ENCODE results near the gene ABHD12. TPM values are rescaled to one million over a fixed set of nuclear protein-coding genes. Genes with fewer than 3 reads are reported as not detected.
"Not testable (repeated sequence)": the region's sequence is repeated elsewhere in the genome, so short reads cannot be mapped to it uniquely, and the experiment has no call there.

The ABHD12 gene
- 13.9 TPM for polyA plus RNA-seq (ENCODE audit: insufficient read length)

- peak; percentile 76 for DNase-seq (ENCODE audit: low read depth)
Observed at GRCh38 chr20:25390538-25391528, at the start of gene ABHD12. TSS of gene ABHD12 (minus strand) at chr20:25390835. CDS start at chr20:25390703, 132 bp downstream.

DNA sequence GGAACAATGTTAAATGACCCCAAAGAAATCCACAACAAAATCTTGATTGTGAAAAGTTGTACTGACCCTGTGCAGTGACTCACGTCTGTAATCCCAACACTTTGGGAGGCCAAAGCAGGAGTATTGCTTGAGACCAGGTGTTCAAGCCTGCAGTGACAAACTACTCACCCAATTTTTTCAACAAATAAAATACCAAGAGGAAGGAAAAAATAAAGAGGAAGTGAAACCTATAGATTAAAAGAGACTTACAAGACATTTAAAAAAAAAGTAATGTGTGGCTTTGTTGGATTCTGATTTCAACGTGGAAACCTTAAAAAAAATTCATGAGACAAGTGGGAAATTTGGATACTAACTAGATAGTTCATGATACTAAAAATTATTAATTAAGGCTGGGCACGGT, 48.7 kb upstream of the ABHD12 start:
- DNase-seq (ENCODE audit: low read depth), result no peak

DNA sequence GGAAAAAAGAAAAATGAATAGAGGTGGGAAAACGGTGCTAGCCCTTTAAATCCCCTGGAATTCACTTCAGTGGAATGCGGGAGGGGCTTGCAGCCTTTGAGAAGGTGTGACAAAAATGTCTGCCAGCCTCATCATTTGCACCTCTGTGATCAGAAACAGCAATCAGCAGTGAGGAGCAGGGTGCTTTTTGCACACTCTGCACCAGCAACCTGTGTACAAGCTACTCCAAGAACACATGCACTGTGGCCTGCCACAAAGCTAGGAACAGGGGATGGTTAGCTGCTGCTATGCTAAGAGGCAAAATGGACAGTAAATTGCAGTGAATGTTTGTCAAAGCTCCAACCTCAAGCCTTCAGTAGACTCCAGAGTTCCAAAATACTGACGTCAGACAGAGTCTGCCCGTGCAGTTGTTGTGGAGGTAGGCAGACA, 46.5 kb upstream of the ABHD12 start:
- DNase-seq (ENCODE audit: low read depth), result no peak

DNA sequence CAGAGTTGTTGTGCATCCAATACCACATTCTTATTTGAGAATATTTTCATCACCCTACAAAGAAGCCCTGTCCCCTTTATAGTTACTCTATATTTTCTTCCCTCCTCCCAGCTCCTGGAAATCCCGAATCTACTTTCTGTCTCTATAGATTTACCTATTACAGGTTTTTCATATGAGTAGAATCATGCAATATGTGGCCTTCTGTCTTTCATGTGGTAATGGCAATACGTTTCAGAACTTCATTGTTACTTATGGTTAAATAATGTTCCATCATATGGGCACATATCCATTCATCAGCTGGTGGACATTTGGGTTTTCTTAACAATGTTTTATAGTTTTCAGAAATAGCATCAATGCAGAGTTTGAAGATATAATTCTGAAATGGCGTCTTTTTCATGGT, 33.9 kb upstream of the ABHD12 start:
- no peak for DNase-seq (ENCODE audit: low read depth)

DNA sequence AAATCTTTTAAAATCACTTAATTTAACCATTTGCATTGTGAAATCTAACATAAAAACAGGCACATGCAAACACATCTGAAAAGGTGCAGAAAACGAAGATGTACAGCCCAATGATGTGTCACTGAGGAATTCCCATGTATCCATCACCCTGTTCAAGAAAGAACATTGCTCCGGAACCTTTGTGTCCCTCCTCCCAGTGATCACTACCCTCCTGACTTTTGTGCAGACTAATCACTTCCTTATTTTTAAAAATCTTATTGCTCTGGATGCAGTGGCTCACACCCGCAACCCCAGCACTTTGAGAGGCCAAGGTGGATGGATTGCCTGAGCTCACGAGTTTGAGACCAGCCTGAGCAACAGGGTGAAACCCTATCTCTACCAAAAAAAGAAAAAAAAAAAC, 31.4 kb upstream of the ABHD12 start:
- DNase-seq (ENCODE audit: low read depth), result no peak

GRCh38 chr20:25421102-25421501, 30.5 kb upstream of the ABHD12 start:
- DNase-seq (ENCODE audit: low read depth), result no peak

GRCh38 chr20:25418776-25419175, 28.1 kb upstream of the ABHD12 start:
- no peak for DNase-seq (ENCODE audit: low read depth)

- DNase-seq (ENCODE audit: low read depth), result no peak
Observed at GRCh38 chr20:25408890-25409289, 18.3 kb upstream of the ABHD12 start.

GRCh38 chr20:25408170-25408547, 17.5 kb upstream of the ABHD12 start:
- DNase-seq (ENCODE audit: low read depth), result no peak

DNA sequence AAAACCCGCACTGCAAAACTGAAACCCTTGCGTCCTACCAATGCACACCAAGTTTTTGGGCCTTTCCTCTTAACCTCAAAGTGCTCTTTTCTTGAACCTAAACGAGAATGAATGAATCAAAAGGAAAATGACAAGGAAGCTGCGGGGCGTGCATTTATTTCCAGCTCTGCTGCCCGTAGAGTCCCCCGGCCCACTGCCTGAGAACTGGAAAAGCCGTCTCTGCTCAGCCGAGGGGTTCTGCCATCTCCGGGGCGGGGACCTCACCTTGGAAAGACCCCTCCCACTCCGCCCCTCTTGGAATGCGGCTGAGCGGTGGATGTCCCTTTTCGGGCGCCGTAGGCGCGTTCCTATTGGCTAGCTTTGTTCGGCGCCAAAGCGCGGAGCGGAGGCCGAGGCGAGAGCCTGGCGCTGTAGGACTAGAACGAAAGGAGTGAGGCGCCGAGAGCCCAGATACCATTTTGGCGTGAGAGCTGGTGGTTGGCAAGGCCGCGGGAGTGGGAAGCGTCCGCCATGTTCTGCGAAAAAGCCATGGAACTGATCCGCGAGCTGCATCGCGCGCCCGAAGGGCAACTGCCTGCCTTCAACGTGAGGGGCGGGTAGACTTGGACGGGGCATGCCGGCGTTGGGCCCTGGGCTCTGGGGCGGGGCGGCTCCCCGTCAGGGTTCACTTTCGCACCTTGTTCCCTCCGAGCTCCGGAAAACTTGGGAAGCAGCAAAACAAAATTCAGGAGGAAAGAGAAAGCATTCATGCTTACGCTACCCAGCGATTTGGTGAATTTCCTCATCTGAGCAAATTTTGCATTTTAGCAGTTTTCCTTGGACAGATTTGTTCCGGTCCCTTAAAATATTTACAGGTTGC, 16.9 kb upstream of the ABHD12 start, which contains the start of gene GINS1:
Gene GINS1, plus strand, starts transcription at position 363 of the 859 bp plus-strand sequence. Its CDS starts 148 bp downstream, at position 511.
- peak; percentile 65 for DNase-seq (ENCODE audit: low read depth)

- no peak for DNase-seq (ENCODE audit: low read depth)
Observed at GRCh38 chr20:25402583-25402982, 11.9 kb upstream of the ABHD12 start.

- not testable (repeated sequence) for DNase-seq (ENCODE audit: low read depth)
Observed at GRCh38 chr20:25400291-25400732, 9.7 kb upstream of the ABHD12 start.

DNA sequence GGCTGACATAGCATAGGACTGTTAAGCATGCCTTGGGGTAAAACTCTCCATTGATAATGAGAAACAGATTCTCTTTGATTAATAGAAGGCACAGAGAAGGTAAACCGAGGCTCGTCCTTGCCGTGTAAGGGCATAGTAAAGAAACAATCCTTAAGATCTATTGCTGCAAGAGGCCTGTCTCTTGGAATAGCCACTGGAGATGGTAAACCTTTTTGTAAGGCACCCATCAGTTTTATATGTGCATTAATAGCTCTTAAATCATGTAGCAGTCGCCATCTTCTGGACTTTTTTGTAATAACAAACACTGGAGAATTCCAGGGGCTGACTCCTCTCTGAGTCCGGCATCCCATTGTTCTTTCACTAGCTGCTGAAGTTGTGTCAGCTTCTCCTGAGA, 8.4 kb upstream of the ABHD12 start:
- peak; percentile 46 for DNase-seq (ENCODE audit: low read depth)

- DNase-seq (ENCODE audit: low read depth), result no peak
Observed at GRCh38 chr20:25398376-25399036, 7.9 kb upstream of the ABHD12 start.

- DNase-seq (ENCODE audit: low read depth), result no peak
Observed at GRCh38 chr20:25397821-25398220, 7.2 kb upstream of the ABHD12 start.

- no peak for DNase-seq (ENCODE audit: low read depth)
Observed at GRCh38 chr20:25397096-25397495, 6.5 kb upstream of the ABHD12 start.

DNA sequence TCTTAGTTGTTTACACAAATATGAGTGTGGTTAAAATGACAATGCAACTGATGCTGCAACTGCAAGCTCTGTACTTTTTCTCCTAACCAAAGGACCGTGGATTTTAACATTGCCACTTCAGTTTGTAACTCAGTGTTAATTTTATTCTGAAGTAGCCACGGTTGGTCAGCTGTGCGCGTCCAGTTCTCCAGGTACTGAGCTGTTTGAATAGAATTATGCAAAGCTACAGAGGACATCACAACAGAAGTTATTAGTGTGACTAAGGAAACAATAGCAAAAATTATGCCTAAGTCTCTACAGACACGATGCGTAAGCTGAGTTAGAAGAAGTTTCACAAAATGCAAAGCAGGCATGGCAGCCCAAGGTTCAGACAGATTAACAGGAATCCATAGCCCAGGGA, 4.4 kb upstream of the ABHD12 start:
- no peak for DNase-seq (ENCODE audit: low read depth)

DNA sequence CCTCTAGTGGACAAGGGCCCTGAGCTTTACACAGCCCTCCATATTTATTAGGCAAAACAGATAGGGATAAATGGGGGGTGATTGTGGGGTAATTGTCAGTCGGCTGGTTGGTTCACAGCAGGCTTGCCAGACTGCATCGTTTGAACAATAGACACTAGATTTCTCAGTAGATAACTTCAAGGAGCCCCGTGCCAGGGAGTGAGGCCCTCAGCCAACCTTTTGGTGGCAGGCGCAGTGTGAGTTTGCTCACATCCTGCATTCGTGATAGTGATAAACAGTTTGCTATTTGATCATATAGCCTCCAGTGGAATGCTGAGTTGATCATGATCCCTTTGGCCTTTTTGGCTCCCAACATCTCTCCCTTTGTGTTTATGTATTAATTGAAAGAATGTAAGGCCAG, 3.6 kb upstream of the ABHD12 start:
- DNase-seq (ENCODE audit: low read depth), result no peak

DNA sequence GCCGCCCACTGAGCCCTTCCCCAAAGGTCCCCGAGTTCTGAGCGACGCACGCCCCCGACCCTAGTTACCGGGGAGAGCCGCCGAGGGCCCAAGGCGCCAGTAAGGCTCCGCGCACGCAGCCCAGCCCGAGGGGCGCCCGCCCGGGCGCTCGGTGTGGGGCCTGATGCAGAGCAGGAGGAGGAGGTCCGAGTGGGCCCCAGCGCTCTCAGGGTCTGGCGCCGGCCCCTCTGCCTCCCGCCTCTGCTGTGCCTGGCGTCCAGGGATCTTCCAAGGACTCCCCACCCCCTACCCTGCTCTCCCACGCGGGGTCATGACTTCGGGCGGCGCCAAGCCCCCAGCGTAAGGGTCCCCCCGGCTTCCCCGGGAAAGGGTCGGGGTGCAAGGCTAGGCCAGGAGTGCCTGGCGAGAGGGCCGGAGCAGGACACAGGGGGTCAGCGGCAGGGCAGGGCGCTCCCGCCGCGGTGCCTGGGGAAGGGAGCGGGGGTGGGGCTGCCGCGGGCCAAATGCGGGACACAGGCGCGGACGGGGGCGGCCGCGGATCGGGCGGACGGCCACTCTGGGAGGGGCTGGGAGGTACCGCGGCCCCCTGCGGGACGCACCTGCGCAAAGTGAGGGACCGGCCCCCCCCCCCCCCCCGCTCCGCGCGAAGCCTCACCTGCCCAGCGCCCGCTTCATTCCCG, 637 bp downstream of the ABHD12 start:
- no peak for DNase-seq (ENCODE audit: low read depth)

DNA sequence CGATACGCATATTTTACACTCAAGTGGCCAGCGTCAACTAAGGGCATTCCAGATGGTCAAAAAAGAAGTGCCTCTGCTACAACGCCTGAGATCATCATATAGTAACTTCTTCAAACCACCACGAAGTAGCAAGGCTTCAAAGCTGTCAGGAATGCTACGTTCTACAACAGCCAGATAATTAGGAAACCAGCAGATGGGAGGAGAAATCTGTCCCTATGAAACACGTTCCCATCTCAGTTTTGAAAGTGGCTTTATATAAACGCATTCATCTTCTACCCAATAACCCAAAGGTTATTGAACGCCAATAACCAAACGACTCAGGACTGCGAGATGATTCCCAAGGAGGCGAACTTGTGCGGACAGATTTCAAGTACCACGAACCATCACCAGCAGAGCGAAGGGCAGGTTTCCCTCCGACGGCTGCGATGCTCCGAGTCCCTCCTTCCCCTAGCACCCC, 1.2 kb downstream of the ABHD12 start:
- DNase-seq (ENCODE audit: low read depth), result no peak

All from forelimb muscle (tissue), 1 donor.